ENCODE data around the gene FEZF2. TPM values are rescaled to one million over a fixed set of nuclear protein-coding genes. Genes with fewer than 3 reads are reported as not detected.
A peak's percentile ranks its signal among the peaks of the same experiment; 100 is the strongest.

Gene FEZF2
- total and polyA plus RNA-seq, 11 donors, result not detected

- Histone ChIP-seq H3K27me3 (peaks cover 57 to 95% (median 84%) of the 10 kb centered on the region in 9 donors), H3K27ac (no peak overlapping the region), H3K4me3 (peak overlapping the region in 9 of 12 donors; percentile 1 to 37 (median 18)), H3K9me3 (no peaks in the 10 kb centered on the region), H3K4me1 (peaks cover 0 to 54% (median 10%) of the 10 kb centered on the region in 12 donors), H3K36me3 (no peaks in the 10 kb centered on the region)
- TF ChIP-seq, protein P1, sequence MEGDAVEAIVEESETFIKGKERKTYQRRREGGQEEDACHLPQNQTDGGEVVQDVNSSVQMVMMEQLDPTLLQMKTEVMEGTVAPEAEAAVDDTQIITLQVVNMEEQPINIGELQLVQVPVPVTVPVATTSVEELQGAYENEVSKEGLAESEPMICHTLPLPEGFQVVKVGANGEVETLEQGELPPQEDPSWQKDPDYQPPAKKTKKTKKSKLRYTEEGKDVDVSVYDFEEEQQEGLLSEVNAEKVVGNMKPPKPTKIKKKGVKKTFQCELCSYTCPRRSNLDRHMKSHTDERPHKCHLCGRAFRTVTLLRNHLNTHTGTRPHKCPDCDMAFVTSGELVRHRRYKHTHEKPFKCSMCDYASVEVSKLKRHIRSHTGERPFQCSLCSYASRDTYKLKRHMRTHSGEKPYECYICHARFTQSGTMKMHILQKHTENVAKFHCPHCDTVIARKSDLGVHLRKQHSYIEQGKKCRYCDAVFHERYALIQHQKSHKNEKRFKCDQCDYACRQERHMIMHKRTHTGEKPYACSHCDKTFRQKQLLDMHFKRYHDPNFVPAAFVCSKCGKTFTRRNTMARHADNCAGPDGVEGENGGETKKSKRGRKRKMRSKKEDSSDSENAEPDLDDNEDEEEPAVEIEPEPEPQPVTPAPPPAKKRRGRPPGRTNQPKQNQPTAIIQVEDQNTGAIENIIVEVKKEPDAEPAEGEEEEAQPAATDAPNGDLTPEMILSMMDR (IDR thresholded peaks at IDR 0.05), result peak in 4 of 12 donors; percentile 5 to 22 (median 8)
- no peak for TF ChIP-seq POLR2A (IDR thresholded peaks at IDR 0.05)
- DNase-seq, result no peak
- intact Hi-C loops (cut with DNase I), result no loop called here
- 2 to 6% (median 3%) methylated on average over 42 to 58 of the region's 58 CpGs for WGBS, 4 donors
- ATAC-seq, result no peak
Measured at GRCh38 chr3:62368705-62369475, 4.5 kb downstream of the FEZF2 start.

- TF ChIP-seq, protein P1 (IDR thresholded peaks at IDR 0.05), result no peak
- no peak for TF ChIP-seq POLR2A (IDR thresholded peaks at IDR 0.05)
- peak overlapping the region in 4 of 12 donors; percentile 1 to 37 (median 25) for H3K4me3 ChIP-seq
- 6 to 11% (median 8%) methylated on average over 19 of the region's 19 CpGs for WGBS, 4 donors
- no peak for DNase-seq
- intact Hi-C loops (cut with DNase I), result no loop called here
- no peak for ATAC-seq
- H3K27me3 ChIP-seq, result peaks cover 52 to 95% (median 79%) of the 10 kb centered on the region in 9 donors
- H3K4me1 ChIP-seq, result peaks cover 0 to 48% (median 7%) of the 10 kb centered on the region in 12 donors
- no peaks in the 10 kb centered on the region for H3K9me3 ChIP-seq
- H3K27ac ChIP-seq, result no peak overlapping the region
- no peaks in the 10 kb centered on the region for H3K36me3 ChIP-seq
Measured at GRCh38 chr3:62368290-62368704, 5.1 kb downstream of the FEZF2 start.

DNA sequence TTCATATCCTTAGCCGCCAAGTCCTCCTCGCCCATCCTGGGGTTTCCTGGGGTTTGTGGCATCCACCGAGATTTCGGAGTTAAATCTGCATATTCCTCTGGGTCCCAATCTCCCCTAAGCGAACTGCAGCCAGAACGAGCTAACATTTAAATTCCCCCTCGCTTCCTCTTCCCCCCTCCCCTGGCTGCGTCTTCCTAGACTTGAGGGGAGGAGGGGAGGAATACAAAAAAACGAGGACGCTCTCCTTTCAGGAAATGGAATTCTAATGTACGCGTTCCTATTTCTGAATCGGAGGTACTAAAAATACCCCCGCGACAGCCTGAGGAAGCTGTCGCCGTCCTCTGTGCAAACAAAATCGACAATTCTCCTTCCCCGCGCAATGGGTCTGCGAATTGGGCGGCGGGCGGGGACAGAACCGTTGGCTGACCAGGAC is 5.6 kb downstream of the FEZF2 start:
- Histone ChIP-seq H3K9me3 (no peaks in the 10 kb centered on the region), H3K27ac (no peak overlapping the region), H3K27me3 (peaks cover 48 to 95% (median 73%) of the 10 kb centered on the region in 9 donors), H3K4me1 (peaks cover 0 to 44% (median 7%) of the 10 kb centered on the region in 12 donors), H3K4me3 (no peak overlapping the region), H3K36me3 (no peaks in the 10 kb centered on the region)
- no peak for ATAC-seq
- WGBS, 4 donors, result 0 to 1% (median 1%) methylated on average over 25 of the region's 25 CpGs
- TF ChIP-seq, protein P1 (IDR thresholded peaks at IDR 0.05), result no peak
- intact Hi-C loops (cut with DNase I), result no loop called here
- DNase-seq, result no peak

DNA sequence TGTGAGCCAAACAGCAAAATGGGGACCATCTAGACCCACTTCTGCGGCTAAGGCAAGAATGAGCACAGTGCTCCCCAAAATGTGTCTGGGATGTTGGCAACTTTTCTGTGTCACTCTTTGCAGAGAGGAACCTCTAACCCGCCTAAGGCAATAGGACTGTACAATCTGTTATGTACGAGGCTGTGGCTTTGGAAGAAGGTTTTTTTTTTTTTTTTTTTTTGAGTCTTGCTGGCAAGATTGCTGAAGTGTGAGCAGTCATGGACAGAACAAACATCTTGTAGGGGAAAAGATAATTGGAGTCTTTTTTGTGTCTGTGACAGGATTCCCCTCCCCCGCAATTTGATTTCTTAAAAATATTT is 7.2 kb downstream of the FEZF2 start:
- DNase-seq (no peak), ATAC-seq (no peak)
- intact Hi-C loops (cut with DNase I), result no loop called here
- no peaks in the 10 kb centered on the region for H3K9me3 ChIP-seq
- H3K27ac ChIP-seq, result no peak overlapping the region
- TF ChIP-seq, protein P1 (IDR thresholded peaks at IDR 0.05), result no peak
- TF ChIP-seq POLR2A (IDR thresholded peaks at IDR 0.05), result no peak
- WGBS, 4 donors, result 18 to 21% (median 20%) methylated on average over 4 of the region's 4 CpGs
- peaks cover 32 to 87% (median 59%) of the 10 kb centered on the region in 9 donors for H3K27me3 ChIP-seq
- peaks cover 0 to 35% (median 6%) of the 10 kb centered on the region in 12 donors for H3K4me1 ChIP-seq
- no peaks in the 10 kb centered on the region for H3K36me3 ChIP-seq
- H3K4me3 ChIP-seq, result no peak overlapping the region
